CD4-positive, alpha-beta T cell (primary cell): ENCODE results near the gene RNASE13. TPM values are rescaled to one million over a fixed set of nuclear protein-coding genes. Genes with fewer than 3 reads are reported as not detected.
"Not testable (repeated sequence)": the region's sequence is repeated elsewhere in the genome, so short reads cannot be mapped to it uniquely, and the experiment has no call there.

ENCODE experiments used
- ATAC-seq: fragments of 200-7000 bp; cut with Tn5 transposase; one replicate; pipeline ENCODE4 v1.10.0; 2022; ENCODE audit warnings: mild to moderate bottlenecking; ENCODE audit not compliant: poor library complexity
- CTCF ChIA-PET: fragments of 350-600 bp; sonication (Branson Sonifier 250); formaldehyde crosslinking; loops from one replicate; lab custom pipeline; 2021; ENCODE audit warnings: antibody characterized with exemption, inconsistent platforms; lab: Charles Lee
- POLR2A ChIA-PET: fragments of 350-600 bp; sonication (Branson Sonifier 250); formaldehyde crosslinking; loops from one replicate; lab custom pipeline; 2021; ENCODE audit warnings: antibody characterized with exemption, inconsistent platforms; lab: Charles Lee
- DNase-seq, 14 experiments: peaks; one replicate each; pipeline ENCODE4 v3.0.0-alpha.2; 2013 to 2020; ENCODE audit warnings: mixed read lengths in 2 of 14
- H3K27ac ChIP-seq, 2 donors: one replicate each; pipeline versions ENCODE4 v1.5.1 to v1.7.0; 2013; ENCODE audit warnings: low read length in 2 of 2, low read depth in 1 of 2, mild to moderate bottlenecking in 1 of 2
- H3K27me3 ChIP-seq, 2 experiments: 1 replicate in 1 of 2; 2 replicates in 1 of 2; pipeline versions ENCODE4 v1.6.1 to v1.7.0; 2013; ENCODE audit warnings: low read length in 2 of 2, control low read depth in 1 of 2, mild to moderate bottlenecking in 1 of 2, moderate library complexity in 1 of 2; ENCODE audit not compliant: insufficient read depth in 2 of 2, control insufficient read depth in 1 of 2
- H3K36me3 ChIP-seq: one replicate; pipeline ENCODE4 v1.6.1; 2013; ENCODE audit warnings: low read length, control low read depth; ENCODE audit not compliant: insufficient read depth
- H3K4me1 ChIP-seq: one replicate; pipeline ENCODE4 v1.6.1; 2013; ENCODE audit warnings: low read length, control low read depth; ENCODE audit not compliant: insufficient read depth
- H3K4me3 ChIP-seq: one replicate; pipeline ENCODE4 v1.5.1; 2013; ENCODE audit warnings: mild to moderate bottlenecking, low read length, moderate library complexity
- H3K9me3 ChIP-seq, 2 experiments: 1 replicate in 1 of 2; 2 replicates in 1 of 2; pipeline versions ENCODE4 v1.6.1 to v1.7.0; 2013; ENCODE audit warnings: low read length in 2 of 2, mild to moderate bottlenecking in 2 of 2, control low read depth in 1 of 2, moderate library complexity in 1 of 2; ENCODE audit not compliant: control insufficient read depth in 1 of 2, insufficient read depth in 1 of 2
- H3K27ac Mint-ChIP-seq: one replicate; pipeline ENCODE4 v1.8.0; 2020; ENCODE audit warnings: mixed read lengths
- H3K27me3 Mint-ChIP-seq: one replicate; pipeline ENCODE4 v1.8.0; 2021; ENCODE audit warnings: mixed read lengths
- H3K36me3 Mint-ChIP-seq: one replicate; pipeline ENCODE4 v1.8.0; 2021; ENCODE audit warnings: low read depth, mixed read lengths
- H3K4me1 Mint-ChIP-seq: one replicate; pipeline ENCODE4 v1.8.0; 2021; ENCODE audit warnings: low read depth, mixed read lengths
- H3K4me3 Mint-ChIP-seq: one replicate; pipeline ENCODE4 v1.8.0; 2020; ENCODE audit warnings: mild to moderate bottlenecking, mixed read lengths
- H3K9me3 Mint-ChIP-seq: one replicate; pipeline ENCODE4 v1.8.0; 2020; ENCODE audit warnings: mixed read lengths
- CTCF ChIP-seq: fragments of 200-600 bp; IDR thresholded peaks from one replicate; pipeline ENCODE4 v1.8.0; 2022; ENCODE audit warnings: antibody characterized with exemption, mild to moderate bottlenecking
- intact Hi-C, 2 experiments: fragments of 100-400 bp; cut with DNase I in 1 of 2; cut with micrococcal nuclease in 1 of 2; formaldehyde crosslinking; loops; one replicate each; pipeline versions ENCODE4 v1.15.1 to v1.9.0; 2023 to 2025; cut with DNase I, micrococcal nuclease
- total RNA-seq, 174 experiments: library from RNA in 2 of 174; stranded (reverse) in 2 of 174; gene quantifications; one replicate each; pipeline ENCODE4 v1.2.3 and lab custom pipeline; 2021 to 2026

RNASE13 gene
- total RNA-seq, 2 experiments from 2014 or later = not detected

DNA sequence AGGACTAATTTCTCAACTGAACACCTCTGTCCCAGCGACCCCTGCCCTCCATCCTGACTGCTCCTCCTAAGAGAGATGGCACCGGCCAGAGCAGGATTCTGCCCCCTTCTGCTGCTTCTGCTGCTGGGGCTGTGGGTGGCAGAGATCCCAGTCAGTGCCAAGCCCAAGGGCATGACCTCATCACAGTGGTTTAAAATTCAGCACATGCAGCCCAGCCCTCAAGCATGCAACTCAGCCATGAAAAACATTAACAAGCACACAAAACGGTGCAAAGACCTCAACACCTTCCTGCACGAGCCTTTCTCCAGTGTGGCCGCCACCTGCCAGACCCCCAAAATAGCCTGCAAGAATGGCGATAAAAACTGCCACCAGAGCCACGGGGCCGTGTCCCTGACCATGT is 8.3 kb upstream of the RNASE13 start:
- Histone ChIP-seq H3K4me1 (peaks cover 15% of the 10 kb centered on the region), H3K36me3 (no peaks in the 10 kb centered on the region), H3K27ac (no peak overlapping the region), H3K4me3 (no peak overlapping the region), H3K27me3 (no peaks in the 10 kb centered on the region), H3K9me3 (no peaks in the 10 kb centered on the region)
- Mint-ChIP-seq H3K4me3 (no peak overlapping the region), H3K27me3 (peaks cover 10% of the 10 kb centered on the region), H3K4me1 (peaks cover 11% of the 10 kb centered on the region), H3K9me3 (no peaks in the 10 kb centered on the region), H3K36me3 (no peaks in the 10 kb centered on the region), H3K27ac (no peak overlapping the region)
- ChIA-PET POLR2A (interaction anchor here (2.0 kb wide), 1 partner anchor 61 kb away, joined by 7 read pairs; no protein-coding TSS in a partner anchor), CTCF (interaction anchor here (1.8 kb wide), 1 partner anchor 28 kb away, joined by 6 read pairs; no protein-coding TSS in a partner anchor)
- TF ChIP-seq CTCF = no peak
- ATAC-seq = no peak
- DNase-seq = no peak
- intact Hi-C loops = no loop called here

DNA sequence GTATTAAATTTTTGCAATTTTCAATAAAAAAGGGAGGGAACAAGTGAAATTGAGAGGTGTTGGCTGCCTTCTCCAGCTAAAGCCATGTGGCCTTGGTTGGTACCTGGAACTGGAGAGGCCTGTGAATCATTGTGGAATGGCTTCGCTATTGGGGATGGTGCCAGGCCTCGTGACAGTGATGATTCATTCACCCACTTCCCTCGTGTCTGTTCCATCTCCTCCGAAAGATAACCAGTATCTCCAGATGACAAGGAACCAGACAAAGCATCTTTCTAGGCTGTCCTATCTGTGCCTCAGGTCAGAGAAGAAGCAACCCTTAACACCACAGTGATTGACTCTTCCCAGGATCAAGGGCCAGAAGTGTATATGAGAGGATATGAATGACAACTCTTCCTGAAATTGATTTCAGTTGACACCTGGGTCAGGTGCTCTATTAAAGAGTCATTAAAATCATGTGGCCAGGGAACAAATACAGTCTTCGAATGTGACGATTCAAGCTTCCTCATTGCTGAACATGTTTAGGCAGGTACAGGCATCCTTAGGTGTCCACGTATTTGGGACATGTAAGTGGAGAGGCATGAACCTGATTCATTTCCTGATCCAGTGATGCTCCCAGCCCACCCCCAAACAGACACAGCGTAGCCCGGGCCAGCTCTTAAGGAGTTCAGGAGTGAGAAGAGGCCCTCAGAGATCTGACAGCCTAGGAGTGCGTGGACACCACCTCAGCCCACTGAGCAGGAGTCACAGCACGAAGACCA is 7.2 kb upstream of the RNASE13 start, which contains the start of gene RNASE7:
RNASE7 (plus strand) TSS at position 687 of the 758 bp plus-strand sequence. CDS start 631 bp downstream, outside the sequence.
- Histone ChIP-seq H3K4me1 (peaks cover 15% of the 10 kb centered on the region), H3K27me3 (no peaks in the 10 kb centered on the region), H3K36me3 (no peaks in the 10 kb centered on the region), H3K4me3 (no peak within 1 kb of the TSS), H3K27ac (no peak within 1 kb of the TSS), H3K9me3 (no peaks in the 10 kb centered on the region)
- no peaks in the 10 kb centered on the region for H3K9me3 Mint-ChIP-seq
- DNase-seq (peak in 2 of 14 experiments; percentile 24 to 26), ATAC-seq (no peak)
- H3K27ac Mint-ChIP-seq = no peak within 1 kb of the TSS
- POLR2A ChIA-PET = no interaction called here
- intact Hi-C loops = no loop called here
- no peak for TF ChIP-seq CTCF
- peaks cover 11% of the 10 kb centered on the region for H3K4me1 Mint-ChIP-seq
- peaks cover 10% of the 10 kb centered on the region for H3K27me3 Mint-ChIP-seq
- H3K36me3 Mint-ChIP-seq = no peaks in the 10 kb centered on the region
- H3K4me3 Mint-ChIP-seq = no peak within 1 kb of the TSS
- CTCF ChIA-PET = interaction anchor here (1.8 kb wide), 1 partner anchor 27 kb away, joined by 6 read pairs; no protein-coding TSS in a partner anchor

DNA sequence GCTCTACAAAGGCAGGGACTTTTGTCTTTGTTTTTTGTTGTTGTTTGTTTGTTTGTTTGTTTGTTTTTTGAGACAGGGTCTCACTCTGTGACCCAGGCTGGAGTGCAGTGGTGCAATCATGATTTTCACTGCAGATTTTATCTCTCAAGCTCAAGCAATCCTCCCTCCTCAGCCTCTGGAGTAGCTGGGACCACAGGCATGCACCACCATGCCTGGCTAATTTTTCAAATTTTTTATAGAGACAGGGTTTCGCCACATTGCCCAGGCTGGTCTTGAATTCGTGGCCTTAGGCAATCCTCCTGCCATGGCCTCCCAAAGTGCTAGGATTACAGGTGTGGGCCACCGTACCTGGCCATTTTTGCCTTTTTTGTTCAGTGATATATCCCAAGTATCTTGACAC is 6.3 kb upstream of the RNASE13 start:
- not testable (repeated sequence) for H3K9me3 ChIP-seq, H3K4me3 Mint-ChIP-seq, H3K27me3 Mint-ChIP-seq, H3K4me3 ChIP-seq, H3K36me3 ChIP-seq, H3K27ac Mint-ChIP-seq, DNase-seq, H3K27me3 ChIP-seq, ATAC-seq, H3K36me3 Mint-ChIP-seq, H3K9me3 Mint-ChIP-seq, H3K27ac ChIP-seq
- ChIA-PET CTCF (interaction anchor here (0.7 to 3.0 kb wide), 7 partner anchors 15 to 82 kb away, joined by 3 to 58 read pairs (median 7); partner anchors contain the start of gene NDRG2), POLR2A (interaction anchor here (1.2 to 2.8 kb wide), 2 partner anchors 26 to 28 kb away, joined by 3 to 22 read pairs; no protein-coding TSS in a partner anchor)
- intact Hi-C loops = loop anchor here (1.0 kb wide), 1 partner anchor 27 kb away; no protein-coding TSS in a partner anchor
- peaks cover 15% of the 10 kb centered on the region for H3K4me1 ChIP-seq
- peaks cover 11% of the 10 kb centered on the region for H3K4me1 Mint-ChIP-seq
